H1 (cell line): Measurements from ENCODE around the gene THADA.

Experiments
- BRCA1 ChIP-seq: IDR thresholded peaks from 2 replicates; pipeline ENCODE4 v1.6.1; 2012; ENCODE audit warnings: low read depth, low read length, improper control_type of control experiment
- KDM4A ChIP-seq: IDR thresholded peaks from one replicate; pipeline ENCODE4 v1.7.1; 2012; ENCODE audit warnings: low read depth, mild to moderate bottlenecking, moderate library complexity, low read length, inconsistent platforms; ENCODE audit not compliant: severe bottlenecking
- RFX5 ChIP-seq: IDR thresholded peaks from 2 replicates; pipeline ENCODE4 v1.6.1; 2011; ENCODE audit warnings: low read depth, low read length, improper control_type of control experiment, borderline replicate concordance
- TBP ChIP-seq: IDR thresholded peaks from 2 replicates; pipeline ENCODE4 v1.6.1; 2011; ENCODE audit warnings: low read depth, low read length, improper control_type of control experiment

GRCh38 chr2:43436431-43436830 lies 159.4 kb downstream of the THADA start:
- TF ChIP-seq BRCA1: no peak
- no peak for TF ChIP-seq RFX5
- no peak for TF ChIP-seq KDM4A
- TF ChIP-seq TBP: no peak
